Gastrocnemius medialis (tissue), 4 donors: ENCODE measurements around the gene MACROD2. TPM values are rescaled to one million over a fixed set of nuclear protein-coding genes. Genes with fewer than 3 reads are reported as not detected.

ENCODE experiments used
- ATAC-seq, 2 donors: fragments of 150-250 bp; one replicate each; pipeline ENCODE4 v1.9.1; 2016
- DNase-seq, 2 donors: peaks; one replicate each; pipeline ENCODE4 v3.0.0-alpha.2; 2019
- H3K27ac ChIP-seq, 4 donors: fragments of 200-600 bp; sonication (generic); 1 replicate in 1 of 4; 2 replicates in 3 of 4; pipeline ENCODE4 v1.5.1; 2016 to 2018; ENCODE audit warnings: mild to moderate bottlenecking in 2 of 4, moderate library complexity in 1 of 4
- H3K27me3 ChIP-seq, 3 donors: fragments of 200-600 bp; sonication (generic) in 2 of 3; 1 replicate in 1 of 3; 2 replicates in 2 of 3; pipeline versions ENCODE4 v1.5.1 to v1.6.0; 2016 to 2019; ENCODE audit warnings: mild to moderate bottlenecking in 1 of 3, moderate library complexity in 1 of 3
- H3K36me3 ChIP-seq, 2 donors: fragments of 200-600 bp; sonication (generic) in 1 of 2; one replicate each; pipeline ENCODE4 v1.5.1; 2017 to 2018
- H3K4me1 ChIP-seq, 2 donors: fragments of 200-600 bp; sonication (generic) in 1 of 2; one replicate each; pipeline ENCODE4 v1.5.1; 2016 to 2017; ENCODE audit warnings: mild to moderate bottlenecking in 2 of 2
- H3K4me3 ChIP-seq, 4 donors: fragments of 200-600 bp; sonication (generic) in 3 of 4; 1 replicate in 1 of 4; 2 replicates in 3 of 4; pipeline ENCODE4 v1.5.1; 2016 to 2019; ENCODE audit warnings: mild to moderate bottlenecking in 2 of 4
- H3K9me3 ChIP-seq, 3 donors: fragments of 200-600 bp; sonication (generic) in 2 of 3; 1 replicate in 1 of 3; 2 replicates in 2 of 3; pipeline ENCODE4 v1.5.1; 2016 to 2019
- POLR2A ChIP-seq, 2 donors: fragments of 450-650 bp; IDR thresholded peaks; one replicate each; pipeline ENCODE4 v1.6.1; 2017; ENCODE audit warnings: antibody characterized with exemption in 2 of 2, mild to moderate bottlenecking in 2 of 2, moderate library complexity in 2 of 2
- in situ Hi-C, 4 donors: fragments of 200-750 bp; cut with MboI; loops; one replicate each; pipeline versions ENCODE4 v1.15.0 to v1.8.0; 2017; ENCODE audit warnings: low sequenced_read_pairs in 4 of 4
- intact Hi-C: fragments of 100-400 bp; cut with DNase I; formaldehyde crosslinking; loops from one replicate; pipeline ENCODE4 v1.15.1; 2023; ENCODE audit warnings: low total_unique reads
- total RNA-seq, 4 donors: library from RNA; depleted of rRNA; stranded (reverse); fragments of >200 nt; gene quantifications; one replicate each; pipeline versions ENCODE4 v1.1.0 to v1.2.3, GENCODE V29; 2016
- TF ChIP-seq, protein P1 (sequence below), 5 experiments: fragments of 450-650 bp in 3 of 5; fragments of 200-600 bp in 2 of 5; sonication (generic) in 2 of 5; IDR thresholded peaks in 4 of 5; conservative IDR thresholded peaks in 1 of 5; 1 replicate in 4 of 5; 2 replicates in 1 of 5; pipeline ENCODE4 v1.5.1; 2016 to 2019; ENCODE audit warnings: antibody characterized with exemption in 5 of 5, mild to moderate bottlenecking in 3 of 5, moderate library complexity in 3 of 5

MACROD2 gene
- total RNA-seq, 4 donors from 2014 or later, result 1.8 to 10.2 (median 3.6) TPM

GRCh38 chr20:15949391-15949790 lies 1954.1 kb downstream of the MACROD2 start:
- no peak for ATAC-seq
- intact Hi-C loops (no loop called here), in situ Hi-C loops (no loop called here)
- no peak for DNase-seq
- Histone ChIP-seq H3K27me3 (no peaks in the 10 kb centered on the region), H3K4me1 (no peaks in the 10 kb centered on the region), H3K4me3 (no peak overlapping the region), H3K27ac (no peak overlapping the region), H3K9me3 (no peaks in the 10 kb centered on the region), H3K36me3 (no peaks in the 10 kb centered on the region)
- no peak for TF ChIP-seq POLR2A (IDR thresholded peaks at IDR 0.05)
- TF ChIP-seq, protein P1, sequence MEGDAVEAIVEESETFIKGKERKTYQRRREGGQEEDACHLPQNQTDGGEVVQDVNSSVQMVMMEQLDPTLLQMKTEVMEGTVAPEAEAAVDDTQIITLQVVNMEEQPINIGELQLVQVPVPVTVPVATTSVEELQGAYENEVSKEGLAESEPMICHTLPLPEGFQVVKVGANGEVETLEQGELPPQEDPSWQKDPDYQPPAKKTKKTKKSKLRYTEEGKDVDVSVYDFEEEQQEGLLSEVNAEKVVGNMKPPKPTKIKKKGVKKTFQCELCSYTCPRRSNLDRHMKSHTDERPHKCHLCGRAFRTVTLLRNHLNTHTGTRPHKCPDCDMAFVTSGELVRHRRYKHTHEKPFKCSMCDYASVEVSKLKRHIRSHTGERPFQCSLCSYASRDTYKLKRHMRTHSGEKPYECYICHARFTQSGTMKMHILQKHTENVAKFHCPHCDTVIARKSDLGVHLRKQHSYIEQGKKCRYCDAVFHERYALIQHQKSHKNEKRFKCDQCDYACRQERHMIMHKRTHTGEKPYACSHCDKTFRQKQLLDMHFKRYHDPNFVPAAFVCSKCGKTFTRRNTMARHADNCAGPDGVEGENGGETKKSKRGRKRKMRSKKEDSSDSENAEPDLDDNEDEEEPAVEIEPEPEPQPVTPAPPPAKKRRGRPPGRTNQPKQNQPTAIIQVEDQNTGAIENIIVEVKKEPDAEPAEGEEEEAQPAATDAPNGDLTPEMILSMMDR (IDR thresholded peaks at IDR 0.05 in 4 of 5, conservative IDR thresholded peaks at IDR 0.05 in 1 of 5), result no peak

DNA sequence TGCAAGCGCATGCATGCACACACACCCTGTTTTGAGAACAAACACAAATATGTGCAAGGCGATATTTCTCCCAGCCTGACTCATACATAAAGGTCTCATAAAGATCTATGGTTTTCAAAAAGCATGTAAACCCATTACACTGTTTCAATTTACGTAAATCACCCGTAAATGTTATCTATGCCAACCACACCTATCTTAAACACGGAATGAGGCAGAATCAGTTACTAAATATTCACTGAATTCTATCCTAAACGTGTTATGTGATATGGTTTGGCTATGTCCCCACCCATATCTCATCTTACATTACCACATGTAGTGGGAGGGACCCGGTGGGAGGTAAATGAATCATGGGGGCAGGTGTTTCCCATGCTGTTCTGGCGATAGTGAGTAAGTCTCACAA lies 1956.3 kb downstream of the MACROD2 start:
- intact Hi-C loops, result no loop called here
- no peak for ATAC-seq
- Histone ChIP-seq H3K9me3 (no peaks in the 10 kb centered on the region), H3K4me3 (no peak overlapping the region), H3K27me3 (no peaks in the 10 kb centered on the region), H3K36me3 (no peaks in the 10 kb centered on the region), H3K27ac (no peak overlapping the region), H3K4me1 (no peaks in the 10 kb centered on the region)
- TF ChIP-seq, protein P1 (IDR thresholded peaks at IDR 0.05 in 4 of 5, conservative IDR thresholded peaks at IDR 0.05 in 1 of 5), result no peak
- no peak for TF ChIP-seq POLR2A (IDR thresholded peaks at IDR 0.05)
- no peak for DNase-seq
- in situ Hi-C loops, result no loop called here

GRCh38 chr20:15958142-15958541 lies 1962.8 kb downstream of the MACROD2 start:
- DNase-seq, result no peak
- Histone ChIP-seq H3K27ac (no peak overlapping the region), H3K36me3 (no peaks in the 10 kb centered on the region), H3K27me3 (no peaks in the 10 kb centered on the region), H3K9me3 (no peaks in the 10 kb centered on the region), H3K4me1 (no peaks in the 10 kb centered on the region), H3K4me3 (no peak overlapping the region)
- ATAC-seq, result no peak
- TF ChIP-seq POLR2A (IDR thresholded peaks at IDR 0.05), result no peak
- TF ChIP-seq, protein P1 (IDR thresholded peaks at IDR 0.05 in 4 of 5, conservative IDR thresholded peaks at IDR 0.05 in 1 of 5), result no peak
- in situ Hi-C loops (no loop called here), intact Hi-C loops (no loop called here)

DNA sequence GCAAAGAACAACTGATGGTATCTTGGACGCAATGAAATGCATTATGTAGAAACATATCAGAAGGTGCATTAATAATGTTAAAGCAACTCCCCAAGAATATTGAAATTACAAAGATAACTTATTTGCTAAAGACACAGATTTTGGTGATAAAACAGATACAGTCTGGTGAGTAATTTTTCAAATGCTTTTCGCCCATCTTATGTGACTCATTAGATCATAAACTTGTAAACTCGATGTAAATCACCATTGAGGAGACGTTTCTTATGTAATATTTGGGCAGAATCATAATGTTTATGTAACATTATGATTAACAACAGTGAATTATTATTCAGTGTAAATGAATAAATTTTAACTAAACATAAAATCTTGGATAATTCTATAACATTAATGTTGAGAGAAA lies 1969.8 kb downstream of the MACROD2 start:
- TF ChIP-seq, protein P1 (IDR thresholded peaks at IDR 0.05 in 4 of 5, conservative IDR thresholded peaks at IDR 0.05 in 1 of 5), result no peak
- no peak for TF ChIP-seq POLR2A (IDR thresholded peaks at IDR 0.05)
- no peak for DNase-seq
- Histone ChIP-seq H3K36me3 (no peaks in the 10 kb centered on the region), H3K27me3 (no peaks in the 10 kb centered on the region), H3K4me3 (no peak overlapping the region), H3K27ac (no peak overlapping the region), H3K4me1 (no peaks in the 10 kb centered on the region), H3K9me3 (no peaks in the 10 kb centered on the region)
- intact Hi-C loops (no loop called here), in situ Hi-C loops (no loop called here)
- no peak for ATAC-seq

- Histone ChIP-seq H3K27ac (no peak overlapping the region), H3K9me3 (no peaks in the 10 kb centered on the region), H3K36me3 (no peaks in the 10 kb centered on the region), H3K4me1 (no peaks in the 10 kb centered on the region), H3K27me3 (no peaks in the 10 kb centered on the region), H3K4me3 (no peak overlapping the region)
- ATAC-seq (no peak), DNase-seq (no peak)
- in situ Hi-C loops (no loop called here), intact Hi-C loops (no loop called here)
- no peak for TF ChIP-seq POLR2A (IDR thresholded peaks at IDR 0.05)
- TF ChIP-seq, protein P1 (IDR thresholded peaks at IDR 0.05 in 4 of 5, conservative IDR thresholded peaks at IDR 0.05 in 1 of 5), result no peak
These were observed 1972.0 kb downstream of the MACROD2 start for GRCh38 chr20:15967334-15967733.
